Measurements from ENCODE around the gene PGBD5.

The PGBD5 gene

GRCh38 chr1:230277201-230278025, 148.7 kb downstream of the PGBD5 start:
- DNase-seq, result no peak

DNA sequence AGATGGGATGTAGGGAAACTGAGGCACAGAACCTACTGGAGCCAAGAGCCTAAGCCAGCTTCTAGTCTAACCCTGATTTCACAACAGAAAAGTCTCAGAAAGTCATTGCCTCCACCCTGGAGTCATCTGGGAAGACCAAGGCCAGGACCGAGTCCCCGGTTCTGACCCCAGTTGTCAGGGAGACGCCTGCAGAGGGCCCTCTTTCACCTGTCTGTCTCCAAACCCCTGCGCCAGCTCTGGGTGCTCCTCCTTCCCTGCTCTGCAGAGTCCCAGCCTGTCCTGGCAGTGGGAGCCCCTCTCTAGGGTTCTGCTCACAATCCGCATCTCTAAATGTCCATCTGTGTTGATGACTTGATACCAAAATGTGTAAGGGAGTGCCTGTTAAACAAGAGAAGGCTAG, 149.7 kb downstream of the PGBD5 start:
- DNase-seq, result no peak

DNA sequence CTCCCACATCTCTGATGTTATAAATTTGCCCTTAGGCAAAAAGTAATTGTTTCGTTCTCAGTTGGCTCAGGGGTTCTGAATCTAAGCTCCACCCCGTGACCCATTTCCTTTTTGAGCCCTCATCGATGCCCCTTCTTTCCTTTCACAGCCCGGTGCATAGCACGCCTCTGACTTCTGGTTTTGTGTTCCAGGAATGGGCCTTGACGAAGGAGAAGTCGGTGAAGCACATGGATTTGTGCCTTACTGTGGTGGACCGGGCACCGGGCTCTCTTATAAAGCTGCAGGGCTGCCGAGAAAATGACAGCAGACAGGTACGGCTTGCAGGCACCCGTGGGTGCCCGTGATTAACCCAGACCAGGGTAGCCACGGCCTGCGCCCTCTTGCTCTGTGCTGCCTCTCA, 151.9 kb downstream of the PGBD5 start:
- no peak for DNase-seq

- DNase-seq, result no peak
These were observed 152.9 kb downstream of the PGBD5 start for GRCh38 chr1:230273141-230273710.

DNA sequence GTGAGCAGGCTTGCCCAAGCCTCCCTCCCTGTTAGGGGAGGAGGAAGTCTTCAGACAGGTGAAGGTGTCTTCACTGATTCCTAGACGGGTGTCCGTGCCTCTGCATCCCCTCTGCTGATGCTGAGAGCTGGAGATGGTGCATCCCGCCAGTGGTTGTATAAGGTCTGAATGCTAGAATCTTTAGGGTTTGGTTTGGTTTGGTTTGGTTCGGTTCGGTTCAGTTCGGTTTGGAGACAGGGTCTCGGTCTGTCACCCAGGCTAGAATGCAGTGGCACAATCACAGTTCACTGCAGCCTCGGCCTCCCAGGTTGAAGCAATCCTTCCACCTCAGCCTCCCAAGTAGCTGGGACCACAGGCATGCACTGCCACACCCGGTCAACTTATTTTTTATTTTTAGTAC, 153.6 kb downstream of the PGBD5 start:
- no peak for DNase-seq

DNA sequence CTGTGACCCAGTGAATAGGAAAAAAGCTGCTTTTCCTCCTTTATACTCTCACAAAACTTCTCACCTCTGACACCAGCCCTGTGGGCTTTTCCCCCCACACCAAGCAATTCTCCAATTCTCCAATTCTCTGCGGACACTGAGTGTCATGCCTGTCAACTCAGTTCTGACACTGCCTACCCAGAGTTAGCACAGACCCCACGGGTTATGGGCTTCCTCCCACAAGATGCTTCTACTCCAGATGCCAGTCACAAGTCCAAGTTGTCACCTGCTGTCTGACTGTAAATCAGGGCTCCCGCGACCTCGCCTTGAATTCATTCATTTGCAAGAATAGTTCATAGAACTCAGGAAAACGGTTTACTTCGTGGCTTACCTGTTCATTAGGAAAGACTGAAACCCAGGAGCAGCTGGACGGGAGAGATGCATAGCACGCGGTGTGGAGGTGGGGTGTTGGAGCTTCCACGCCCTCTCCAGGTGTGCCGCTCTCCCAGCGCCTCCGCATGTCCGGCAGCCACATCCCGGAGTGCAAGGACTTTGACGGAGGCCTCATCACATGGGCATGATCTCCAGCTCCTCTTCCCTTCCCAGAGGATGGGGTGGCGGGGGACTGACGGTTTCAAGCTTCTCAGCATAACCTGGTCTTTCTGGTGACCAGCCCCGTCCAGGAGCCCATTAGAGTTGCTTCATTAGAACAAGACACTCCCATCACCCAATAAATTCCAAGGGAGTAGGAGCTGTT, 154.7 kb downstream of the PGBD5 start:
- DNase-seq, result no peak

DNA sequence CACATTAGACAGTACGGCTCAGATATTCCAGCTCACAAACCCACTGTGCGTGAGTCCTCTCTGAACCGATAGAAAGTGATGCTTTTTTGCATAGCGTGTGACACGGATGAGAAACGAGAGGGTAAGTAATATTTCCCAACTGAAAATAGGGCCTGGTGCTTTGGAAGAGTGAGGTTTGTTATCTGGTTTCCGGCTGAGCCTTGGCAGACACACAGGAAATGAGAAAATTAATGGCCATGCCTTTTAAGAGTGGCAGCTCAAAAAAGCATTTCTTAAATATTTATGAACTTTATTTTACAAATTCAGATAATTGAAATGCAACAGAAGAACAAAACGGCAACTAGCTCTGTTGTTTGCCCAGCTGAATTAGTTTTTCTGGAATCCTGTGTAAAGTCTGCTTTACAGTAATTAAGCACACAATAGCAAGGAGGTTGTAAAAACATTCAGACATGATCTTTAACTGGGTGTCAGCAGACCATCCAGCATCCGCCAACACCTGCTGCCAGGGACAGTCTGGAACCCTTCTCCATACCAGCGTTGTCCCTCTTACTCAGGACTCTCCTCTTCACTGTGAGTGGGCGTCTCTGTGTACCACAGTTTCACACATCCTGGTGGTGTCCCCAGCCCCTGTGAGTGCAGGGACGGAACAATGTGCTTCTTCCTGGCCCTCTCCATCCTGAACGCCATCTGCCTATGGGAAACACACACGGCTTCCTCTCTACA, 155.4 kb downstream of the PGBD5 start:
- DNase-seq, result no peak

DNA sequence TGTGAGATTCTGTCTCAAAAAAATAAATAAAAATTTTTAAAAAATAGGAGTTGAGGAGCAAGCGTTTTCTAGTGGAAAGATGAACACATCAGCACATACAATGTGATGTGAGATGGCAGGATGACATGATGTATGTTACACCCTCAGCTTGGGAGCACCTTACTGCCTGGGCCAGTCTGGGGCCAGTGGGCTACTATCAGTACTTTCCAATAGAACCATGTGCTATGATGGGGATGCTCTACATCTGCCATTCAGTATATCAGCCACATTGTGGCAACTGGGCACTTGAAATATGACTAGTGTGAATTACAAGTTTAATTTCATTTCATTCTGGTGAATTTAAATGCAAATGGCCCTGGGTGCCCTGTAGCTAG, 156.0 kb downstream of the PGBD5 start:
- DNase-seq, result no peak

DNA sequence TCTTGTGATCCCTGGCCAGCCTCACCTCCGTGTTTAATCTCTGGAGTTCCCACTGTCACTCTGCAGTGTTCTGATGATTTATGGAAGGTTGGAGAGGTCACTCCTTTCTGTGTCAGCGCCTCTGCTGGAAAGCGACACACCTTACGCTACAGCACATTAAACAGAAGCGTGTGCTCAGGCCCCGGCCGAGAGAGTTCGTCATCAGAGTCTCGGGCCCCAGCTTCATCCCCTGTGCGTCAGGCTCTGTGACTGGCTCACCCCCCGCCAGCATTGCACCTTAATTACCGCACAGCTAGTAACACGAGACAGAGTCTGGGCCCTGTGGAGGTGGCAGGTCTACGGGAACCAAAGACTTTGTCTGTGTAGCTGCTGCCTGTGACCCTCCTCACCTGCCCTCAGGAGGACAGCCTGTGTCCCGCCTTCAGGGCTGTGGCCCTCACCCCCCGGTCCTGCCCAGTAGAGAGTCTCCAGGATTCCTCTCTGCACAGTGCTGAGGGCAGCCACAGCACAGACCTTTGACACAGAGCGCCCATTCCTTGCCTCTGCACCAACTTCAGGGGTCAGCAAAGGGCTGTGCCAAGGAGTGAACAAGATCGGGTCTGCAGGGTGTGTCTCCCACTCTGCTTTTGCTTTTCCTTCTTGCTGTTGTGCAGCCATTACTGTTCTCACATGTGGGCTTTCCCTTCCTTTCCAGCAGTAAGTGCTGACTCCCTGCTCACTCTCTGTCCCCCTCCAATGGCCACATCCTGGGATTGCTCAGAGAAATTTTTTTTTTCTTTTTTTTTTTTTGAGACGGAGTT, 157.6 kb downstream of the PGBD5 start:
- no peak for DNase-seq

DNA sequence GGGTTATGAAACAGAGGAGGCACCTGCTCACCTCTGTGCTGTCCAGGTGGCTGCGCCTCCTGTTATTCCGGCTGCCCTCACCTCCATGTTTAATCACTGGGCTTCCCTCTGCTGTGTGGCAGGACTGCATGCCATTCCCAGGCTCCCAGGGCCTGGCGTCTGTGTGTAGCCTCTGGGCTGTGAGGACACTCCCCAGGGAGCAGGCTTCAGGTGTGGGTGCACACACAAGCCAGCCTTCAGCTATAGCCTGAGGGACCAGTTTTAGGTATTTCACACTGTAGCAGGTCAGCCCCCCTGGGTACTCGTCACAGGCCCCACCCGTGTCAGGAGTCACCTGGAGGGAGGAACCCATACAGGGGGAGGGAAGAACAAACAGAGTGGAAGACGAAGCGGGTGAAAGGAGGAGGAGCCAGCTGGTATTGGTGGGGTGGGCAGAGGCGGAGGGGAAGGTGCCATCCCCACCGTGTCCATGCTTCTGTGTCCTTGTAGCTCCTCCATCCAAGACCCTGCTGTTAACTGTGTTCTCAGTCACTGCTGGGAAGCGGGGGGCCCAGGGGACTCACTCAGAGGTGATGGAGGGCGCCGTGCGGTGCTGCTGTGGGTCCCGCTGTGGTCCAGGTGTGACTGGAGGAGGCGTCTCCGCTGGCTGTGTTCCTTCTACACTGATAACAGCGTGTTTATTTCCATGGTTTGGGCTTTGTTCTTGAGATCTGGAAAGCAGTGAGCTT, 158.6 kb downstream of the PGBD5 start:
- no peak for DNase-seq

DNA sequence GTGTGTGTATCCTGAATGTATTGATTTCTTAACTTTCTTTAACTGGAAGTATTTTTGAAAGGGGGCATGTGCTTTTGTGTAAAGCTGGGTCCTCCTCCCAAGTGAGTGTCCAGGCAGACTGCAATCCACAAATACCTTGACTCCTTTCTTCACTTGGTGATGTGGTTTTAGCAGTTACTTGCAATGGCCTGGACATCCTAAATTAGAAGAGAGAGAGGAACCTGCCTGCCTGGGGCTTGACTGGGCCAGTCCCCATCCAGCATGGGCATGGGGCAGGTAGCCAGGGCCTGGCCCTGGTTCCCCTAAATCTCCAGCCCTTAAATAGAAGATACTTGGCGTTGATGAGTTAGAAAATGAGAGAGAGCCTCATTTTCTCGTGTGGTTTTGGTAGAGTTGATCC, 159.7 kb downstream of the PGBD5 start:
- DNase-seq, result no peak

DNA sequence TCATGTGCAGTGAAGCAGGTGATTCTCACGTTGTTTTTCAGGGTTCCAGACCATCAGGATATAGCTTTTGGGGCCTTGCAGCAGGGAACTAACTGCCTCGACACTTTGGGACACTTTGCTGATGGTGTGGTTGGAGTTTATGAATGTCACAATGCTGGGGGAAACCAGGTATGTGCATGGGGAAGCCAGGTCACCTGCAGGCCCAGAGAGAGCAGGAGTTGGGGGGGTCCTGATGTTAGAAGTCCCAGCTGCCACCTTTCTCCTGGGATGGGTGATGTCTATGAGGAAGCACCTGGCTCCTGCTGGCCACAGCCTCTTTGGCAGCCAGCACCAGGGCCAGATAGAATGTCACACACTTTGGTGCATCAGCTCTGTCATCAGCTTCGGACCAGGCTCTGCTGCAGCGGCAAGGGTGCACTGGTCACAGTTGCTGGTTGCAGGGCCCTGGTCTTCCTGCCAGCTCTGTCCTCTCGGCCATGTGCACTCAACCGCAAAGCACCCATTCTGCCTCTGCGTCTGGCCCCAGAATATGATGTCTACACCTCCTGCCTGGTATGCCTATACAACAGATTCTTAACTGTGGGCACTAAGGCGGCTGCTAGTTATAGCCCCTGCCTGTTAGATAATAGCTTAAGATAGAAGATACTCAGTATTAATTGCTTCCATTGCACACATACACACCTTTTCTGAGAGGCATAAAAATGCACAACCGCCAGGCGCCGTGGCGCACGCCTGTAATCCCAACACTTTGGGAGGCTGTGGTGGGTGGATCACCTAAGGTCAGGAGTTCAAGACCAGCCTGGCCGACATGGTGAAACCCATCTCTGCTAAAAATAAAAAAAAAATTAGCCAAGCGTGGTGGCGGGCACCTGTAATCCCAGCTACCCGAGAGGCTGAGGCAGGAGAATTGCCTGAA, 160.7 kb downstream of the PGBD5 start:
- no peak for DNase-seq

Measured in stimulated activated CD4-positive, alpha-beta T cell treated with anti-CD3 and anti-CD28 coated beads, Interleukin-12 subunit alpha, Interleukin-12 subunit beta, amount 100 ng/mL, for 4 hours (primary cell).